Neural progenitor cell (in vitro differentiated cells): ENCODE results near the gene FAIM2. TPM values are rescaled to one million over a fixed set of nuclear protein-coding genes. Genes with fewer than 3 reads are reported as not detected.

Source experiments
- DNase-seq: peaks from one replicate; pipeline ENCODE4 v3.0.0-alpha.2; 2016; ENCODE audit warnings: low spot score
- H2AFZ ChIP-seq: fragments of 200-600 bp; sonication (generic); replicated peaks from 2 replicates; pipeline ENCODE4 v1.6.1; 2016; ENCODE audit warnings: antibody characterized with exemption
- H3F3A ChIP-seq: fragments of 200-600 bp; sonication (generic); 2 replicates; pipeline ENCODE4 v1.6.1; 2016; ENCODE audit warnings: antibody characterized with exemption, low read depth
- H3K27ac ChIP-seq: fragments of 200-600 bp; sonication (generic); 2 replicates; pipeline ENCODE4 v1.5.1; 2016; ENCODE audit warnings: mild to moderate bottlenecking
- H3K27me3 ChIP-seq: fragments of 200-600 bp; sonication (generic); 2 replicates; pipeline ENCODE4 v1.6.1; 2016; ENCODE audit warnings: mild to moderate bottlenecking, moderate library complexity
- H3K36me3 ChIP-seq: fragments of 200-600 bp; sonication (generic); 2 replicates; pipeline ENCODE4 v1.5.1; 2016
- H3K4me1 ChIP-seq: fragments of 200-600 bp; sonication (generic); 2 replicates; pipeline ENCODE4 v1.6.1; 2016; ENCODE audit warnings: mixed run types
- H3K4me2 ChIP-seq: fragments of 200-600 bp; sonication (generic); 2 replicates; pipeline ENCODE4 v1.6.1; 2016
- H3K4me3 ChIP-seq: fragments of 200-600 bp; sonication (generic); 2 replicates; pipeline ENCODE4 v1.5.1; 2016
- H3K79me2 ChIP-seq: fragments of 200-600 bp; sonication (generic); 2 replicates; pipeline ENCODE4 v1.6.1; 2016; ENCODE audit warnings: low read depth
- H3K9ac ChIP-seq: fragments of 200-600 bp; sonication (generic); 2 replicates; pipeline ENCODE4 v1.6.1; 2016
- H3K9me3 ChIP-seq: fragments of 200-600 bp; sonication (generic); 2 replicates; pipeline ENCODE4 v1.5.1; 2016; ENCODE audit warnings: low read depth
- H4K20me1 ChIP-seq: fragments of 200-600 bp; sonication (generic); 2 replicates; pipeline ENCODE4 v1.6.1; 2016; ENCODE audit warnings: low read depth
- H3K27ac Mint-ChIP-seq: 3 replicates; pipeline ENCODE4 v1.8.0; 2021; ENCODE audit warnings: mixed read lengths
- H3K27me3 Mint-ChIP-seq: 2 replicates; pipeline ENCODE4 v1.8.0; 2022; ENCODE audit warnings: low read depth, mild to moderate bottlenecking, inconsistent platforms, moderate library complexity, mixed read lengths; ENCODE audit not compliant: insufficient read depth
- H3K36me3 Mint-ChIP-seq: 3 replicates; pipeline ENCODE4 v1.8.0; 2021; ENCODE audit warnings: mixed read lengths
- H3K4me1 Mint-ChIP-seq: 3 replicates; pipeline ENCODE4 v1.8.0; 2021; ENCODE audit warnings: mixed read lengths
- H3K4me3 Mint-ChIP-seq: 3 replicates; pipeline ENCODE4 v1.8.0; 2021; ENCODE audit warnings: mild to moderate bottlenecking, moderate library complexity, mixed read lengths
- H3K9me3 Mint-ChIP-seq: 3 replicates; pipeline ENCODE4 v1.8.0; 2020; ENCODE audit warnings: mixed read lengths
- CTCF ChIP-seq: fragments of 200-600 bp; sonication (generic); IDR thresholded peaks from 2 replicates; pipeline ENCODE4 v1.5.1; 2017; ENCODE audit warnings: antibody characterized with exemption, mild to moderate bottlenecking
- EZH2 ChIP-seq: fragments of 200-600 bp; sonication (generic); IDR thresholded peaks from 2 replicates; pipeline ENCODE4 v1.6.1; 2017; ENCODE audit warnings: antibody characterized with exemption, mild to moderate bottlenecking, moderate library complexity
- EZH2phosphoT487 ChIP-seq: fragments of 200-600 bp; sonication (generic); IDR thresholded peaks from 2 replicates; pipeline ENCODE4 v1.6.1; 2017; ENCODE audit warnings: antibody characterized with exemption
- total RNA-seq: library from RNA; depleted of rRNA; stranded (reverse); fragments of >200 nt; gene quantifications from 2 replicates; pipeline ENCODE4 v1.2.3, GENCODE V29; 2015; ENCODE audit warnings: low replicate concordance

The FAIM2 gene
- total RNA-seq, 1 donor from 2014 or later = 0.39 TPM

GRCh38 chr12:49899286-49899843 lies 4.3 kb downstream of the FAIM2 start:
- Histone ChIP-seq H3K4me3 (no peak overlapping the region), H3K79me2 (no peaks in the 10 kb centered on the region), H3F3A (peaks cover 11% of the 10 kb centered on the region), H3K4me1 (peaks cover 20% of the 10 kb centered on the region), H3K9me3 (no peaks in the 10 kb centered on the region), H2AFZ (no peak overlapping the region), H3K27ac (no peak overlapping the region), H3K27me3 (peaks cover 15% of the 10 kb centered on the region), H3K36me3 (no peaks in the 10 kb centered on the region), H4K20me1 (no peaks in the 10 kb centered on the region), H3K9ac (no peak overlapping the region), H3K4me2 (no peak overlapping the region)
- no peak for DNase-seq
- Mint-ChIP-seq H3K27me3 (peaks cover 4% of the 10 kb centered on the region), H3K4me1 (peaks cover 23% of the 10 kb centered on the region), H3K27ac (peak overlapping the region; percentile 0), H3K4me3 (no peak overlapping the region), H3K36me3 (no peaks in the 10 kb centered on the region), H3K9me3 (no peaks in the 10 kb centered on the region)
- TF ChIP-seq EZH2phosphoT487 (no peak), CTCF (no peak), EZH2 (no peak)

- Mint-ChIP-seq H3K27me3 (peaks cover 8% of the 10 kb centered on the region), H3K4me1 (peaks cover 20% of the 10 kb centered on the region), H3K27ac (no peak overlapping the region), H3K36me3 (no peaks in the 10 kb centered on the region), H3K9me3 (no peaks in the 10 kb centered on the region), H3K4me3 (no peak overlapping the region)
- H3K4me2 ChIP-seq = no peak overlapping the region
- no peaks in the 10 kb centered on the region for H3F3A ChIP-seq
- no peaks in the 10 kb centered on the region for H3K27me3 ChIP-seq
- DNase-seq = no peak
- no peaks in the 10 kb centered on the region for H4K20me1 ChIP-seq
- H3K27ac ChIP-seq = no peak overlapping the region
- H3K4me1 ChIP-seq = peaks cover 7% of the 10 kb centered on the region
- H2AFZ ChIP-seq = no peak overlapping the region
- no peak for TF ChIP-seq EZH2
- TF ChIP-seq CTCF = no peak
- TF ChIP-seq EZH2phosphoT487 = no peak
- H3K36me3 ChIP-seq = no peaks in the 10 kb centered on the region
- H3K4me3 ChIP-seq = no peak overlapping the region
- H3K9ac ChIP-seq = no peak overlapping the region
- no peaks in the 10 kb centered on the region for H3K79me2 ChIP-seq
- no peaks in the 10 kb centered on the region for H3K9me3 ChIP-seq
Measured at GRCh38 chr12:49897276-49897675, 6.4 kb downstream of the FAIM2 start.

GRCh38 chr12:49895773-49896172 lies 7.9 kb downstream of the FAIM2 start:
- H3K4me1 Mint-ChIP-seq = peaks cover 15% of the 10 kb centered on the region
- peaks cover 7% of the 10 kb centered on the region for H3K4me1 ChIP-seq
- no peaks in the 10 kb centered on the region for H3K9me3 Mint-ChIP-seq
- no peaks in the 10 kb centered on the region for H3K9me3 ChIP-seq
- no peaks in the 10 kb centered on the region for H3K36me3 ChIP-seq
- H3K9ac ChIP-seq = no peak overlapping the region
- H2AFZ ChIP-seq = no peak overlapping the region
- H4K20me1 ChIP-seq = no peaks in the 10 kb centered on the region
- no peaks in the 10 kb centered on the region for H3K36me3 Mint-ChIP-seq
- peak overlapping the region; percentile 10 for H3K27ac Mint-ChIP-seq
- TF ChIP-seq EZH2 (no peak), CTCF (no peak), EZH2phosphoT487 (no peak)
- H3K4me3 Mint-ChIP-seq = no peak overlapping the region
- no peak overlapping the region for H3K4me2 ChIP-seq
- H3K4me3 ChIP-seq = no peak overlapping the region
- no peaks in the 10 kb centered on the region for H3K79me2 ChIP-seq
- H3F3A ChIP-seq = no peaks in the 10 kb centered on the region
- no peak for DNase-seq
- no peak overlapping the region for H3K27ac ChIP-seq
- H3K27me3 ChIP-seq = no peaks in the 10 kb centered on the region
- H3K27me3 Mint-ChIP-seq = peaks cover 8% of the 10 kb centered on the region
